SK-N-MC (cell line): ENCODE data around the gene KCNQ1OT1.

Source experiments
- EZH2 ChIP-seq: fragments of 200-600 bp; sonication (generic); IDR thresholded peaks from one replicate; pipeline ENCODE4 v1.6.1; 2017; ENCODE audit warnings: antibody characterized with exemption
- POLR2AphosphoS5 ChIP-seq: IDR thresholded peaks from 2 replicates; pipeline ENCODE4 v1.6.1; 2012; ENCODE audit warnings: mild to moderate bottlenecking, low read depth, low read length, borderline replicate concordance

DNA sequence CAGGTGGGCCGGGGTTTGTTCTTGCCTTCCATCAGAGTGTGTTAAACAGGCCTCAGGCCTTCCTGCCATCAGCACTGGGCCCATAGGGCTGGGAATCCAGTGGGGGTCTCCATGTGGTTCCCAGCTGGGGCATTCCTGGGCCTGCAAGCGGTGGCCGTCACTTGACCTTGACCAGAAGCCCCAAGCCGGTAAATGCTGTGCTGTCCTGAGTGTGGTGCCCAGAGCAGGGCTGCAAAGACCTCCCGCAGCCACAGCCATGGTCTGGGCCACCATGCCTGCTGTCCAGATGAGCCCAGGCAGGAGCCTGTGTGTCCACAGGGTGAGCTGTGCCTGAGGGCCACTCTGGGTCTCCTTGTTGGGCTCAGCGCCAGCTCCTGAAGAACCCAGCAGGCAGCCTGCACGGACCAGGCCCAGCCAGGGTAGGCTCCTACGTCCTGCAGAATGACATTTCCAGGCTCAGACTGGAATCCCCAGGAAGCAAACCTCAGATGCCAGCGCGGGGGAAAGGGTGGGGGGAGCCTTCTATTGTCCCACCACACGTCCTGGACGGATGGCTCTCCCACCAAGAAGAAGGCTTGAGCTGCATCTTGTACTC, 117.3 kb downstream of the KCNQ1OT1 start:
- no peak for TF ChIP-seq EZH2
- no peak for TF ChIP-seq POLR2AphosphoS5
